Hematopoietic multipotent progenitor cell treated with erythropoietin and hydrocortisone succinate and interleukin-3 and kit ligand, for 15 days (in vitro differentiated cells): ENCODE data around the gene KIF20B.

ENCODE experiments used
- DNase-seq: peaks from one replicate; pipeline ENCODE4 v3.0.0-alpha.2; 2015; ENCODE audit warnings: low spot score

The KIF20B gene, protein sequence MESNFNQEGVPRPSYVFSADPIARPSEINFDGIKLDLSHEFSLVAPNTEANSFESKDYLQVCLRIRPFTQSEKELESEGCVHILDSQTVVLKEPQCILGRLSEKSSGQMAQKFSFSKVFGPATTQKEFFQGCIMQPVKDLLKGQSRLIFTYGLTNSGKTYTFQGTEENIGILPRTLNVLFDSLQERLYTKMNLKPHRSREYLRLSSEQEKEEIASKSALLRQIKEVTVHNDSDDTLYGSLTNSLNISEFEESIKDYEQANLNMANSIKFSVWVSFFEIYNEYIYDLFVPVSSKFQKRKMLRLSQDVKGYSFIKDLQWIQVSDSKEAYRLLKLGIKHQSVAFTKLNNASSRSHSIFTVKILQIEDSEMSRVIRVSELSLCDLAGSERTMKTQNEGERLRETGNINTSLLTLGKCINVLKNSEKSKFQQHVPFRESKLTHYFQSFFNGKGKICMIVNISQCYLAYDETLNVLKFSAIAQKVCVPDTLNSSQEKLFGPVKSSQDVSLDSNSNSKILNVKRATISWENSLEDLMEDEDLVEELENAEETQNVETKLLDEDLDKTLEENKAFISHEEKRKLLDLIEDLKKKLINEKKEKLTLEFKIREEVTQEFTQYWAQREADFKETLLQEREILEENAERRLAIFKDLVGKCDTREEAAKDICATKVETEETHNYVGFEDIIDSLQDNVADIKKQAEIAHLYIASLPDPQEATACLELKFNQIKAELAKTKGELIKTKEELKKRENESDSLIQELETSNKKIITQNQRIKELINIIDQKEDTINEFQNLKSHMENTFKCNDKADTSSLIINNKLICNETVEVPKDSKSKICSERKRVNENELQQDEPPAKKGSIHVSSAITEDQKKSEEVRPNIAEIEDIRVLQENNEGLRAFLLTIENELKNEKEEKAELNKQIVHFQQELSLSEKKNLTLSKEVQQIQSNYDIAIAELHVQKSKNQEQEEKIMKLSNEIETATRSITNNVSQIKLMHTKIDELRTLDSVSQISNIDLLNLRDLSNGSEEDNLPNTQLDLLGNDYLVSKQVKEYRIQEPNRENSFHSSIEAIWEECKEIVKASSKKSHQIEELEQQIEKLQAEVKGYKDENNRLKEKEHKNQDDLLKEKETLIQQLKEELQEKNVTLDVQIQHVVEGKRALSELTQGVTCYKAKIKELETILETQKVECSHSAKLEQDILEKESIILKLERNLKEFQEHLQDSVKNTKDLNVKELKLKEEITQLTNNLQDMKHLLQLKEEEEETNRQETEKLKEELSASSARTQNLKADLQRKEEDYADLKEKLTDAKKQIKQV (N-terminal part only)

DNA sequence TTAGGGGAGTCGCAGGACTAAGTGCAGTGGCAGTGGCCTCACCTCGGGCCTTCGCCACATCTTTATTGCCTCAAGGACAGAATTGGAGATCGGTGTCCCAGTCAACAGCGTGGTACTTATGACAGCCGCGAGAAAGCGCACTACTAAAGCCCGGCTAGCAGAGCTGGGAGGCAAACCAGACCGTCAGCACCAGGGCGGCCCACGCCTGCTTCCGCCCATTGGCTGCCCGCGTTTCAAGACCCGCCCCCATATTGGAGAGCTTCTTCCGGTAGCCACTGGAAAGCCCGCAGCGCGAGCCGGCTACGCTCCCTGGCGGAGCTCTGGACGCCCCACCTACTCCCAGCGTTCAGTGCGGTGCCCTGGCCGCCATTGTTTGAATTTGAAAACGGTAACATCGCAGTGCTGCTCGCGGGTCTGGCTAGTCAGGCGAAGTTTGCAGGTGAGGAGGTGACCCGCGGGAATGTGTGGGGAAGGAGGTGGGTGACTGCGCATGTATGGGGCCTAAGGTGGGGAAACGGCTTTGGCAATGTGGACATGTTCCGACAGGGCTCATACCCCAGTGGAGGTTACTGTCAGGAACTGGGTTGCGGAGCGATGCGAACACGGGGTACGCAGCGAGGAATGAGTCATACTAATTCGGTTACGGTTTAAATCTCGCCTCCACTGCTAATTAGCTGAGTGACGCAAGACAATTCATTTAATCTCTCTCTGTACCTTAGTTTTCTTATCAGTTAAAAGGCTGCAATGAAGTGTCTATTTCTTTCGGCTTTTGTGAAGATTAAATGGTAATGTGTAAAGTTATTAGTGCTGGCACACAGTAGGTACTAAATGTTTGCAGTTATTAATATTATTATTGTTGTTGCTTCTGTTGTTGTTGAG, at the start of gene KIF20B:
Gene KIF20B (plus strand): TSS at position 349 of the 879 bp plus-strand sequence. CDS start 3,705 bp downstream, outside the sequence.
- DNase-seq = peak; percentile 97

DNA sequence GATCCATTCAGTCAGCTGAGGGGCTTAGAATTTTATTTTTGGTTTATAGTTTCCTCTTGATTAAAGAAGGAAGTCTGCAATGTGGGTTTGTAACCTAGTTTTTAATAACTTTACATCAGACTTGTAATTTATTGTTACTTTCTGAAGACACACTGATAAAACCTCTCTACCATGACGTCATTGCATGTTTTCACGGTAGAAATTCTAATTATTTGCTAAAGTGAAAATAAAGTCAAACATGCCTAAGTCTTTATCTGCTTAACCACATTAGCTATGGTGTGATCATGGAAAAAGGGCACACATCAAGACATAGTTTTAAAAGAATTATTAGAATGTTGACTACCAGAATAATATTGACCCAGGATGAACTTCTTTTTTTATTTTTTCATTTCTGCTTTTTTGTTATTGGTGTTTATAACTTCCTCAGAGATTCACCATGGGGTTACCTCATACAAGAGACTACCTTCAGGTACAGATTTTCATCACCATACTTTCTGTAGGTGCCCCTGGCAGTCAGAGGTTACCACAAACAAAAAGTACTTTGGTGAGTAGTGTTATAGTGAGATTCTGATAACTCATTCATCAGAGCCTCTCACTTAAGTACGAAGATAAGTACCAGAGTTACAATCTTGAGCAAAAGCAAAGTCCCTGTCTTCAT, 49.3 kb upstream of the KIF20B start:
- DNase-seq = no peak

DNA sequence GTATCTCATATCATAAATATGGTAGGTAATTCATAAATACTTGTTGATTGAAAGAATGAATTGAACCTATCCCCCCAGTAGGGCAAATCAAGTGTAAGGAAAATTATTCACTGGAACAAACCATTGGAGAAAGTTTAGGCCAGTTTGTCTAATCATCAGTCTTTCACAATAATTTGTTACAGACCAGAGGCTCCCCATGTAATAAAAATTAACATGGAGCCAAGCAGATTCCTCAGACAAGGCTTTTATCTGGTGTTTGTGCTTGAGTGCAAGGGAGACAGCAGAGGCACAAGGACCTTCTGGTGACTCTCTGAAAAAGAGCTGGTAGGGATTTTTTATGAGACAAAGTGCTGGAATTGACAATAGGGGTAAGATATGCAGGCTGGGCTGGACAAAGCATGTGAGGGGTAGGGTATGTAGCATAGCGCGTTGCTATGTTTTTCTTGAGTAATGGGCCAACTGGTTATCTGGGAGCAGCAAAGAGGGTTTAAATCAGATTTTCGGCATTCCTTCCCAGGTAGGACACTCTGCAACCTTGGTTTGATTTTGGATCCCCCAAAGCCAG, 48.5 kb upstream of the KIF20B start:
- DNase-seq = no peak

DNA sequence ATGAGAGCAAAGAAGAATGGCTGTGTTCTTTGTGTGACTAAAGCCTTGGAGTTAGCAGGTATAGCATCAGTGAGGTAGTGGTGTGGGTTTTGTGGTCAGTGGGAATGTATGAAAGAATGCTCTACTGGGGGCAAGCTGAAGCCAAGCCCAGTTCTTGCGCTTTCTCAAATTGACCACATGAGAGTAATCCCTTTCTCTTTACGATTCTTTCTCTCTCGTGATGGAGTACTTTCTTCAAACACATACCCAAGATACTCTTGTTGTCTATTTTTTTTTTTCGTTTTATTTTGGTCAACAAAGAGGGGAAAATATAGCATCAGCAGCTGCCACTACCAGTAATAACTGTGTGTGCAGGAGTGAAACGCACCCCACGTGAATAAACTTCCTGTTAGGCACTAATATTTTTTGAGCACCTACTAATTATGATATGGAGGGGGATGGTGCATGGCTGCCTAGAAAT, 48.0 kb upstream of the KIF20B start:
- no peak for DNase-seq

DNA sequence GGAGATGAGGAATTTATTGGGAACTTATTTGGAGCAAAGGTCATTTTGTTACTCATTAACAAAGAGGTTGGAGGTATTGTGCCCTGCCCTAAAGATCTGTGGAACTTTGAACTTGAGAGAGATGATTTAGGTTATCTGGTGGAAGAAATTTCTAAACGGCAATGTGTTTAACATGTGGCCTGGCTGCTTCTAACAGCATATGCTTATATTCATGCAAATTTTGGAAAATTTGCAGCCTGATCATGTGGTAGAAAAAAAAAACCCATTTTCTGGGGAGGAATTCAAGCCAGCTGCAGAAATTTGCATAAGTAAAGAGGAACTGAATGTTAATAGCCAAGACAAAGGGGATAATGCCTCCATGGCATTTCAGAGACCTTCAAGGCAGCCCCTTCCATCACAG, 45.7 kb upstream of the KIF20B start:
- no peak for DNase-seq

DNA sequence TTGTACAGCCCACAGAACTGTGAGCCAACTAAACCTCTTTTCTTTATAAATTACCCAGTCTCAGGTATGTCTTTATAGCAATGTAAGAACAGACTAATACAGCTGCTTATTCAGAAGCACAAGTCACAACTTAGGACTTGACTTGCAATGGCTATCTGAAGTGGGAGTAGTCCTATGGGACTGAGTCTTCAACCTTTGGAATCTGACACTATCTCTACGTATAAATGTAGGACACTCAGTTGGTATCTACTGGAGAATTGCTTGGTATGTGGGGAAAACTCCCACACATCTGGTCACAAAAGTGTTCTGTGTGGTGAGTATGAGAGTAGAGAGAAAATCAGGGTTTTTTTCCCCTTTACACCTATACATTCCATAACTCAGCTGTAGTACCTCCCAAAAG, 44.1 kb upstream of the KIF20B start:
- no peak for DNase-seq

DNA sequence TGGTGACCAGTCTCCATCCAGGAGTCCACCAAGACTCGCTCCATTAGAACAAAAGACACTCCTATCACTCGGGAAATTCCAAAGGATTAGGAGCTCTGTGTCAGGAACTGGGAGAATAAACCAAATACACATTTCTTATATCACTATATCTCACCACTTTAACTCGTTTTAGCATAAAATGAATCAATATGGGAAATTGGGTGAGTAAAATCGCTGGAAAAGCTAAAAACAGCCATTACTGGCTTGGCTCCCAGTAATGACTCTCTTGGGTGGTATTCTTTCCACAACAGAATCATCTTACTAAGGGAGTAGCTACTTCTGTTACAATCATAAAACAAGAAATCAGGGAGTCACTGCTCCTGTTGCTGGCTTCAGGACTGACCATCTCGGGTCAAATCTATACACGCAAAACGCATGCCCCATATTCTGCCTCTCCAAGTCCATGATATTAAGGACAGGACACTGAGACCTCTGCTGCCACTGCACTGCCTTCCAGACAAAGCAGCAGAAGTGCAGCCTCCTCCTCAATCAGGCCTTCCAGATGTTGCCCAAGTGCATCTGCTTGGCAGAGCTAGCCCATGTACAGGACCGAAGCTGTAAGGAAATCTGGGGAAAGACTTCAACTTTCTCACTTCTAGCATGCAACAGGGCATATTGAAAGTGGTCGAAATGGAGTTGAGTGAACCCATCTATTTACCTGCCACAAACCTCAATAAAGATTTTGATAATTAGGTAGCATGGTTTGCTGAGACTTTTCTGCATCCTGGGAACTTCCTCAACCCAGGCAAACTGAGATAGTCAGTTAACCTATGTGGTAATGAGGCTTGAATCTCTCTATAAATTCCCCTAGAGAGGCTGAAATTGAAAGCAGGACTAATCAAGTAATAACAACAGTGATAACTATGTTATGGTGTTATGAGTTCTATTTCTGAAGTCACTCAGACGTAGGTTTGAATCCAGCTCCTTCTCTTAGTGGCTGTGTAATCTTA, 42.0 kb upstream of the KIF20B start:
- DNase-seq = no peak

DNA sequence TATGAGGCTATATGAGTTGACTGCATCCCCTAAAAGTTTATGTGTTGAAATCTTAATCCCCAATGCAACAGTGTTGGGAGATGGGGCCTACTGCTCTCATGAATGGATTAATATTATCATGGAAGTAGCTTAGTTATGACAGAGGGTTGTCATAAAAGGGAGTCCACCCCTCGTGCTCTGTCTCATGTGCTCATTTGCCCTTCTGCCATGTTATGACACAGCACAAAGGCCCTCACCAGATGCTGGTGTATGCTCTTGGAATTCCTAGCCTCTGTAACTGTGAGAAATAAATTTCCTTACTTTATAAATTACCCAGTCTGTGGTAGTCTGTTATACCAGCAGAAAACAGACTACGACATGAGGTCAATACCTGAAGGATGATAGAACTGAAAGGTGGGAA, 38.8 kb upstream of the KIF20B start:
- DNase-seq = no peak

DNA sequence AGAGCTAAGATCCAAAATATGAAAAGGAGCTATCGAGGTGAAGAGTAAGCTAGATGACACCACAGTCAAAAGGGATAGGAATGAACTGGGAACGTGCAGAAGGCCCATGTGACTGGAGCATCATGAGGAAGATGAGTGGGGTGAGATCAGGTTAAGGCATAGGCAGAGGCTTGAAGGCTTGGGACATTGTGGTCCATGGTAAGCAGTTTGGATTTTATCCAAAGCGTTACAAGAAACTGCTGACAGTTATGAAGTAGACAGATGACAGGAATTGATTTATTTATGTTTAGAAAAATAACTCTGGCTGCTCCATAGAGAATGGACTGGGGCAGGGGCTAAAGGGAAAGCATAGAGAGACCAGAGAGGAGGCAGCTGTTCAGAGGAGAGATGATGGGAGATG, 38.2 kb upstream of the KIF20B start:
- no peak for DNase-seq

DNA sequence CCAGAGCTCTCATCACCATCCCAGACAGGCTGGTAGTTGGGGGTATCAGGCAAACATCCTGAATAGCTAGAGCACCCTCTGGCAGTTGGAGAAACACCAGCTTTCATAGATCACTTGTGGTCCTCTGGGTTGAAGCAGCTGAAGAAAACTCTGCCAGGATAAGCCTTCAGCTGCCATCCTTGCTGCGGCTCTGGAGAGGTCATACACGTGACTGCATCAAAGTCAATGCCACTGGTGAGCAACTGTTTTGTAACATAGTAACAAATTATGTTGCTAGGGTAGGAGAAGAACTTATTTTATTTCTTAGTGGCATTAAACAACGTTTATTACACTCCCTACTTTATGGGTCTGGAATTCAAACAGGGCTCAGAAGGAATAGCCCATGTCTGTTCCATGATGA, 37.2 kb upstream of the KIF20B start:
- no peak for DNase-seq

DNA sequence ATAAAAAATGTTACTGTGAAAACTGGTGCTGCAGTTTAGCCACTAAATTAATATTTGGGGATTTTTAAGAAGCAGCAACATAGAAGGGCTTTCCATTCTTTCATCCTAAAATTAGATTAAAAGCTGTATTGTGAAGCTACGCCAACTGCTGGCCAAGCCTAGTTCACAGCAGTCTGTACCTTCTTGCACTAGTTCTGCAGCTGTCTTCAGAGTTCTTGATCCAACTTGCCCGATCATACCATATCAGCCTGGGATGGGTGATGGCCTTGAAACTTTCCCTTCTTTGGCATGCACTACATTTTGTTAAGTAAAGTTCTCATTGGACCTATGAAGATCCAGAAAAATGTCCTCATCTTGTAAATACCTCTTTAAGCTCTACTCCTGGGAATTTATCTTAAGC, 36.1 kb upstream of the KIF20B start:
- no peak for DNase-seq

DNA sequence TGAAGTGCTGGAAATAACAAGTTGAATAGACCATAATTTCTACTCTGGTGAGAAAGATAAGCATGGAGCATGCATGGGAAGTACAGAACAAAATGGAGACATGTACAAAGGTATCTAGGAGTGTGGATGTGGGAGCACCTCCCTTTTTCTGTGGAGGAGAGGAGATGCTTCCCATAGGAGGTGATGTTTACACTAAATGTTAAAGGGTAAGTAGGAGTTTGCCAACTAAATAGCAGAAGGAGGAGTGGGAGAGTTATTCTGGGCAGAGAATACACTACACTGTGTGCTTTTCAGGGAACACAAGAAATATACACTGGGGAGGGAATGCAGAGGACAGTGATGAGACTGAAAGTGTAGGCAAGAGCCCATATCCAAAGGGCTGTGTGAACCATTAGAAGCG, 35.3 kb upstream of the KIF20B start:
- DNase-seq = no peak

DNA sequence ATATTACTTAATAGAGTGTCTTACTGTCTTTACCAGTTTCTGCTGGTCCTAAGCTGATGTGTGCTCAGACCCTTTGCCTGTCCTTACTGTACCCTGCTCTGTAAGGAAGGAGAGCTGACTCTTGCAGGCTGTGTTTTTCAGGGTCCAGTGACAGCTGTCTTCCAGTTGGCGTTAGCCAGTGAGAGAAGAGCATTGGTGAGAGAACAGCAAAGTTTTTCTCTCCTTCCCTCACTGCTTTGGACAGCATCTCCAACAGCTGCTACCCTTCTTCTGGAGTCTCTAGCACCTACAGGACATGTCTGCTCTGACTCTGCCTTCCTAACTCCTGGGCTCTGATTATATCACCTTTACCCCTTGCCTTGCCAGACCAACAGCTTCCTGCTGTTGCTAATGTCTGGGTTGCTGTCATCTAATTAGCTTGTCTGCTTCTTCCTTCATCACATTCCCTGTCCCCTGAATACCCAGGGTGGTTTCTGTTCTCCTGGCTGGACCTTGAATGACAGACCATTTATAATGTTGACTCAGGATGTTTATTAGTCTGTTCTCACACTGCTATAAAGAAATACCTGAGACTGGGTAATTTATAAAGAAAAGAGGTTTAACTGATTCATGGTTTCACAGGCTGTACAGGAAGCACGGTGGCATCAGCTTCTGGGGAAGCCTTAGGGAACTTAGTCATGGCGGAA, 32.9 kb upstream of the KIF20B start:
- DNase-seq = no peak

DNA sequence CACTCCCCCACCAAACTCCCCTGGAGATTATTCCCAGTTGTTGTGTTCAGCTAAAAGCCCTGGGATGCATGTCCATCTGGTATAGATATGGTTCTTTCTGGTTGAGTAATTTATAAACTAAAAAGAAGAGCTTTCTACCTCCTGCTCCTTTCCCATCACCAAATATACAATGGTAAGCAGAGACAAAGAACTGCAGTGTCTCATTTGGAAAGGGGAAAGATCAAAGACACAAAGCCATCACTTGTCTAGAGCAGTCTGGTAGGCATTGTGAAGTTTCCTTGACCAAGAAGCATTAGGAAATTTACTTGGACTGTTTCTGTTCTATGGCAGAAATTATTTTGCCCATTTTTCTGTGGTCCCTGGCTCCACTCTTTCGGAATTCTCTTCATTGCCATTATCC, 31.4 kb upstream of the KIF20B start:
- no peak for DNase-seq

DNA sequence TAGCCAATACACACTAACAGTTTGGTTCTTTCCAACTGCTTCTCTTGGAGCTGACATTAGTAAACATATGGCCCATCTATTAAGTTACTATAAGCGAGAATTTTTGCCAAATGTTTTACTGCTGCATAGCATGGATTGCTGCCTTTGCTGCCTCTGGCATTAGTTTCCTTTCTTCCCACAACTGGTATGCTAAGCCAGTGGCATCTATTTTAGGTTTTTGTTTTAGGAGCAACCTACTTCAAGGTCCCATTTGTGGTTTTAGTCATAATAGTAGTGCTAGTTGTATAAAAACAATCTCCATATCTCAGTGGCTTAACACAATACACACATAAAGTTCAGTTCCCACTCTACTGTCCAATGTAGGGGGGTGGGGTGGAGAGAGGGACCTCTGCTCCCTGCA, 30.5 kb upstream of the KIF20B start:
- DNase-seq = no peak

DNA sequence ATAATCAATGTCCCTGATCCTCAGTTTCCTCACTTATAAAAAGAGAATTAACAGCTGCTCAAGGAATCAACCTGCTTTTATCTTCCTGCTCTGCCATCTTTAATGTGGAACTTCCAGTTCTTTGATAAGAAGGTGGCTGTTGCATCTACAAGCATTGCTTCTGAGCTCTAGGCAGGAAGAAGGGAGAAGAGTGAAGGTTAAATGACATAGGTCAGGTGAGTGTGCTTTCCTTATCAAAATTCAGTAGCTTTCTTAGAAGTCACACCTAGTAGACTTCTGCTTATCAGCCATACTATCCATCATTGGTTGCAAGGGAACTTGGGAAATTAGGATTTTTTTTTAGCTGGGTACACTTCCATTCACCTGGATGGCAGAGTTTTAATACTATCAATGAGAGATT, 24.0 kb upstream of the KIF20B start:
- no peak for DNase-seq

DNA sequence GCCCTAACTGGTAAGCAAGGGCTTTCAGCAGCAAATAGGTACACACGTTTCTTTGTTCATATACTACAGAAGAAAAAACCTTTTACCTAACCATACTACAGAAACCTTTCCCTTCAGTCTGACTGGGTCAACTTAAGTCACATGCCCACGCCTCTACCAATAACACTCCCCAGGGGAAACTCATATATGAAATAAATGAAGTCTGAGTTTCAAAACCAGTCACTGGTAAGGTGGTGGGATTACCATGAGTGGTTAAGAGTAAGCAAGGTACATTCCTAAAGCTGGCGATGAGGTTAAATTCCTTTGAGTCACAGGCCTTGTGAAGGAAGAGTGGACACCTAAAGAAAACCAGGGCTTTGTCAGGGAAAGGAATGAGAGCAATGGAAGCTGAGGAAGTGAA, 21.4 kb upstream of the KIF20B start:
- DNase-seq = no peak

DNA sequence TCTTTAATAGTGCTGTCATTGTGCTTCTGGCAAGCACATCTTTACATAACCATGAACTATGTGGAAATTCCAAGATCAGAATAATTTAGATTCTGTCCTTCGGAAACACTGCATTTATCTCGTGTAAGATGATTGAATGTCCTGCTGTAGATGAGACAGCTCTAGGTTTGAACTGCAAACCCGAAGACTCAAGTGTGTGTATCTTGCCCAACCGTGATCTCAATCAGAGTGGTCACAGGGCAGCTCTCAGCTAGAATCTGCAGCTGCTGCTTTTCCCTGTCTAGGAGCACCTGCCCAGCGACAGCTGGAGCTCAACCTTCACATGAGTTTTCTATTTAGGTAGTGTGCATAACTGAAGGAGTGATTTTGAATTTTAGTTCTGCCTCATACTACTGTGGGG, 17.5 kb upstream of the KIF20B start:
- DNase-seq = no peak

DNA sequence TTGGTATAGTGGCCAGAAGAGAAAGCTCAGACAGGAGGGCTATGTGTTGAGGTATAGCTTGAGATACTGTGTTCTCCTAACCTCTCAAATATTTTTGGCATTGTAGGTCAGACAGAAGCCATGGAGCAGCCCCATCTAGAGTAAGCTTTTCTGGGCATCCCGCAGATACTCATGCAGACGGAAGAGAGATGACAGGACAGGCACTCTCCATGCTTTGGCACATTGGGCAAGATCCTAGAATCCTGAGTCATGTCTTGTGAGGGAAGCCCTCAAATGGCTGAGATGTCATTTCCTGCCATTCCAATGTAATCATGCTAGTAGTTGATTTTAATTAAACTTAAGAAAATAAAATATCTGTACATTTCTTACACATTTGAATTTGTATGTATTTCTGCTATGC, 16.8 kb upstream of the KIF20B start:
- no peak for DNase-seq
